Activated T-cell treated with anti-CD3 and anti-CD28 coated beads, Interleukin-2, amount 50 U/mL, for 48 hours (primary cell): Measurements from ENCODE around the gene CEP104.
"Not testable (repeated sequence)": the region's sequence is repeated elsewhere in the genome, so short reads cannot be mapped to it uniquely, and the experiment has no call there.

Experiments used
- DNase-seq, 2 experiments: peaks; one replicate each; pipeline ENCODE4 v3.0.0-alpha.2; 2020

CEP104 gene

GRCh38 chr1:3821447-3821846, 35.6 kb downstream of the CEP104 start:
- no peak for DNase-seq

- DNase-seq = no peak
Observed at GRCh38 chr1:3821004-3821403, 36.0 kb downstream of the CEP104 start.

GRCh38 chr1:3820316-3820715, 36.7 kb downstream of the CEP104 start:
- no peak for DNase-seq

GRCh38 chr1:3819771-3820200, 37.2 kb downstream of the CEP104 start:
- DNase-seq = no peak

- DNase-seq = no peak
Observed at GRCh38 chr1:3817821-3818597, 39.0 kb downstream of the CEP104 start.

GRCh38 chr1:3817138-3817740, 39.8 kb downstream of the CEP104 start:
- no peak for DNase-seq

GRCh38 chr1:3816331-3817137, 40.5 kb downstream of the CEP104 start:
- DNase-seq = no peak

- no peak for DNase-seq
Observed at GRCh38 chr1:3814771-3815561, 42.0 kb downstream of the CEP104 start.

- no peak for DNase-seq
Observed at GRCh38 chr1:3814065-3814464, 42.9 kb downstream of the CEP104 start.

GRCh38 chr1:3811595-3811911, 45.5 kb downstream of the CEP104 start:
- no peak for DNase-seq

- DNase-seq = not testable (repeated sequence)
Observed at GRCh38 chr1:3810149-3810761, 46.8 kb downstream of the CEP104 start.

- DNase-seq = no peak
Observed at GRCh38 chr1:3809680-3810079, 47.3 kb downstream of the CEP104 start.

GRCh38 chr1:3807769-3808168, 49.2 kb downstream of the CEP104 start:
- DNase-seq = no peak

GRCh38 chr1:3805038-3805437, 52.0 kb downstream of the CEP104 start:
- no peak for DNase-seq

- DNase-seq = not testable (repeated sequence)
Observed at GRCh38 chr1:3804627-3804944, 52.4 kb downstream of the CEP104 start.

GRCh38 chr1:3803905-3804626, 52.9 kb downstream of the CEP104 start:
- no peak for DNase-seq

GRCh38 chr1:3800795-3801194, 56.2 kb downstream of the CEP104 start:
- peak in 1 of 2 experiments; percentile 27 for DNase-seq

GRCh38 chr1:3799976-3800685, 56.9 kb downstream of the CEP104 start:
- DNase-seq = no peak

- peak; percentile 95 for DNase-seq
Observed at GRCh38 chr1:3796215-3797061, 60.6 kb downstream of the CEP104 start, which contains the start of gene LRRC47. Gene LRRC47, minus strand, starts transcription at chr1:3796498. Its CDS starts 22 bp downstream, at chr1:3796476.
